NCI-H2081 treated with DMSO at 0.1 percent for 48 hours (cell line): ENCODE results near the gene PRTG.
"Not testable (repeated sequence)": the region's sequence is repeated elsewhere in the genome, so short reads cannot be mapped to it uniquely, and the experiment has no call there.

Source experiments
- DNase-seq: peaks from one replicate; lab custom pipeline; 2025; lab: John Stamatoyannopoulos, UW

Gene PRTG

DNA sequence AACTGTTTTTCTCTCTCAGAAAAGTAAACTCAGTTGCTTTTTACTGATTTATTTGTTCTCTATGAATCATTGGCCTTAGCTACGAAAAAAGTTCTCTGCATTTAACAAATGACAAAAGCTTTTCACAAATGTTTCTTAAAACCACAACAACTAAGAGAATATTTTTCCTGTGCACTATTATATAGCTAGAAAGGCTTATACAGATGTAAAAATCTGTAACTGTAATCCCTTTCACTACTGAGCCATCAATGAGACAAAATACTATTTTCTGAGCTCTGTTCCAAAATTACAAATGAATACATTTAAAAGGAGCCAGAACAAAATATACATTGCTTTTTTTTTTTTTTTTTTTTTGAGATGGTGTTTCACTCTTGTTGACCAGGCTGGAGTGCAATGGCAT lies 109.2 kb downstream of the PRTG start:
- no peak for DNase-seq

DNA sequence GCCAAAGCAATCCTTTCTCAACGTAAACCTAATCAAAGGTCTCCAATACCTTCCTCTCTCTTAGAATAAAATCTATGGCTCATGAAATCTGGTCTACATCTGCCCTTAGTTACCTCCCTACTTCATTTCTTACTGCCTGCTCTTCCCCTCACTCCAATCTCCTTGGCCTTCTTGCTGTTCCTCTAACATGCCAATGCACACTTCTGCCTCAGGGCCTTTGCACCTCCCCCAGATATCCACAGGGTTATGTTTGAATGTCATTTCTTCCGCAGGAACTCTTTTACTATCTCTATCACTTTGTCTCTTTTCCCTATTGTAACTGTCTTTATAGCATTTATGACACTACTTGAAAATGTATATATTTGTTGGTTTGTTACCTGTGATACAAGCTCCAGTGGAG lies 110.5 kb downstream of the PRTG start:
- no peak for DNase-seq

DNA sequence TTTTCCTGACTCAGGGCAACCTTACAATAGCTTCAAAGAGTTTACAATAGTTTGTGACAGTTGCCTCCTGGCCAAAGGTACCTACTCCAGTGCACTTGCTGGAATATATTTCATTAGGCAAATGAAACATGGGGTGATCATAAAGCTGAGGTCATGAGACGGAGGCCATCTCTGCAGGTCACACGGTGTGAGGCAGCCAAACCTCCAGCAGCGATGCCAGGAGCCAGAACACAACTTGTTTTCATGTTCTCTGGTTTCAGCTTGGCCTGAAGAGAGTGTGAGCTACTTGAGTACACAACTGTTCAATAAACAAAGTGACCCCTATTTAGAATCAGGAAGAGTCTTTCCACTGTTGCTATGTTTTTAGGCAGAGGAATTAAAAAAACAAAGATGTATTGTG lies 112.1 kb downstream of the PRTG start:
- DNase-seq = no peak

DNA sequence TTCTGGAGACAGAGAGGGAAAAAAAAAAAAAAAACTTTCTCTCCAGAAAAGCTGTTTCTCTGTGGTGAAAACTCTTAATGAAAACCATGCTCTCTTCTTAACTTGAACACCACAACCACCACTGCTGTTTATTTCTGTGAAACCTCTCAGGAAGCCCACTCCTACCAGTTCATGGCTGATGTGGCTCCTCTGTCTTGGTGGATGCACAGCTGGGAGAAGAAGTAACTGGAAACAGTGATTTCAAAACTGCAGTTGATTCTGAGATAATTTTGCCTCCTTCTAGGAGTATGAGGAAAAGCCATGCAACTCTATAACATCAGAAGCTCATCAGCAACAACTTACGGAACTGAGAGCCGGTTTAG lies 114.6 kb downstream of the PRTG start:
- DNase-seq = no peak

DNA sequence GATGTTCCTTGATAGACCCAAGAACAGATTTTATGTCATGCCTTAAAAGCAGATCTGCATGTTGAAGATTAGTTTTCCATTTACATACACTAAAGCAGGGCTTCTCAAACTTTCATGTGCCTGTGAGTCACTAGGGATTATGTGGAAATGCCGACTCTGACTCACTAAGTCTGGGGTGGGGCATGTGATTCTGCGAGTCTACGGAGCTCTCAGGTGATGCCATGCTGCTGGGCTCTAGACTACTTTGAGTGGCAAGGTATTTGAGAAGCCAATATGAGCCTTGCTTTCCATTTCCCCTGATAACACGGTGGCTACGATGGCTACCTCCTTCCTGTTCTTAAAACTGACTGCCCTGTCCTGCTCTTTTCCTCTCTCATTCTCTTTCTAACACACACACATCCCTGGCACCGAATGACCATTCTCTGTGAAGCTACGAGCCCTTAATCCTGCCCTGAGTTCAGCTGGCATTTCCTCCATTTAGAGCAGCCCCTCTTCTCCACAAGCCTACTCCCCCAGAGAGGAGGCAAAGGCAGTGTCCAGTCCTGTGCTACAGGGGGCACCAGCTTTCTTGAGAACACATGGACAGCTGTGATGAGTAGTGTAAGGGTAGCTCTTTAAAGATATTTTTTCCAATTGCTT lies 115.1 kb downstream of the PRTG start:
- no peak for DNase-seq

DNA sequence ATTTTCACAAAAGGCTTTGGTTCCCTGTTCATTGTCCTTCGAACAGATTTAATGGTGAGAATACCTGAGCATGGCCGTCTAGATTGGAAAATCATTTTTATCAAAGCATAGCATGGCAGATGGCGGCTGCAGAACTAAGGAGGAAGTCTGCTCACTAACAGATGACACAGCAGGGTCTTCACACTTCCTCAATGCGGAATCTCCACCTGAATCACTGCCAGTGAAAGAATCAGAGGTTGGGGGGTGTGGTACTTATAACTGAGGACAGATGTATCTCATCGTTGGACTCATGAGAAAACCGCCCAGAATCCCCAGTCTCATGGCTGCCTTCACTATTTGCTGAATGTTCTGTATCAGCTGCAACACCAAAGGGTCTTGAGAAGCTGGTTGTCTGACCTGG lies 123.2 kb downstream of the PRTG start:
- no peak for DNase-seq

DNA sequence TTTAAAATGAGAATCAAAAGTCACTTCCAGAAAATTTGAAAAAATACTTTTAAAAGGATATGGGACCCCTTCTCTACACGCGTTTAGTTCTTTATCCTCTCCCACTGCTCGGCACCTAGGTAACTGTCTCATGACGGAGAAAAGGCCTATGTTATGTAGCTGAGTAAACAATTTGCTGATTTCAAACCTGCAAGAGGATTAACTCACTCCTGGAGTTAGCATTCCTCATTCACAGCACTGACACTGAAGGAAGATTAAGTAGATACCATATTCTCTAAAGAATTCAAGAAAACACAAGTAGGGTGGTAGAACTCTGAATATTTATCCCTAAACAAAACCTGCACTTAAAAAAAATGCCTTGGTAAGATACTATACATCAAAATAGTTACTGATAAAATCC lies 124.6 kb downstream of the PRTG start:
- no peak for DNase-seq

DNA sequence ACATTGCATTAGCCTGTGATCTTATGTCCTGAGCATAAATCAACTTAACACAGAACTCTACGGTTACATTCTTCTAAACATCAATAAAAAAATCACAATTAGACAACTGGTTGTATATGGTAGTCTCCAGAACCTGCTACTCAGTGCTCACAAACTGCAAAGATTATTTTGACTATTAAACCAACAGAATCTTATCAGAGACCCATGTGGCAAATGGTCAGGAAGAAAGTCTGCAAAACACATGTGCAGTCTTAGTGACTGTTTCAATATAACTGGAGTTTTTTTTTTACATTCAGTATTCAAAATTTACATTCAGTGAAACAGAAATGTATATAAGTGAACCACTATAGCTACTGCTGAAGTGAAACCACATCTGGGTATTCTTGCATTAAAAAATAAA lies 127.5 kb downstream of the PRTG start:
- no peak for DNase-seq

DNA sequence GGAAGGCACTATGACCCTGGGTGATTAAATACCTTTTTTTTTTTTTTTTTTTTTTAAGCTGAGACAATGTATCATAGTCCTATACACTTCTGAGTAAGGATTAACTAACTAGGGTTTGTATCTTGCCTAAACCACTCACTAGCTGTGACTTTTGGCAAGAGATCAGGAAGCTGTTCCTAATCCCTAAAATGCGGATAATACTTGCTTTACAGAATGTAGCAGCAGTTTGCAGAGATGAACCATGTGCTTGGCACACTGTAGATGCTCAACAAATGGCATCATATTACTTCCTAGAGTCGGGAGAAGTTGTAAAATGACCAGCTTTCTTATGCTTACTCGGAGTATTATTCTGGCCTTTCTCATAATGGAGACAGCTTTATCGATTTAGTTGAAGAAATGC lies 129.2 kb downstream of the PRTG start:
- DNase-seq = no peak

DNA sequence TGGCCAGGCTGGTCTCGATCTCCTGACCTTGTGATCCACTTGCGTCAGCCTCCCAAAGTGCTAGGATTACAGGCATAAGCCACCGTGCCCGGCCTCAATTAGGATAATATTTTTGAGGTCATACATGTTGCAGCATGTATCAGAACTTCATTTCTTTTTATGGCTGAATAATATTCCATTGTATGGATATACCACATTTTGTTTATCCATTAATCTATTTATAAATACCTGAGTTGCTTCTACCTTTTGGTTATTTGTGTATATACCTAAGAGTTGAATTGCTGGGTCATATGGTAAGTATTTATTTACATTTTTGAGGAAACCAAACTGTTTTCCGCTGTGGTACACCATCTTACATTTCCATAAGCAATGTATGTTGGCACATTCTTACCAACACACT lies 136.7 kb downstream of the PRTG start:
- no peak for DNase-seq

DNA sequence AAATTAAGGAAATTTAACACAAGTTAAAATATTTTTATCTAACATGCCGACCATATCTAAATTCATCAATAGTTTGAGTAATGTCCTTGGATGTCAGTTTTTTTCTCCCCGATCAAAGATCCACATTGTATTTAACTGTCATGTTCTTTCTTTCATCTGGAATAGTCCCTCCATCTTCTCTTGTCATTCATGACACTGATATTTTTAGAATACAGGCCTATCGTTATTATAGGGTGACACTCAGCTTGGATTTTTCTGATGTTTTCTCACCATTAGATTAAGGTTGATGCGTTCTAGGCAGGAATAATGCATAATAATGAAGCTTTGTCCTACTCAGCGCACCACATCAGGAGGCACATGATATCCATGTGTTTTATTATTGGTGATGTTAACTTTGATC lies 141.6 kb downstream of the PRTG start:
- no peak for DNase-seq

DNA sequence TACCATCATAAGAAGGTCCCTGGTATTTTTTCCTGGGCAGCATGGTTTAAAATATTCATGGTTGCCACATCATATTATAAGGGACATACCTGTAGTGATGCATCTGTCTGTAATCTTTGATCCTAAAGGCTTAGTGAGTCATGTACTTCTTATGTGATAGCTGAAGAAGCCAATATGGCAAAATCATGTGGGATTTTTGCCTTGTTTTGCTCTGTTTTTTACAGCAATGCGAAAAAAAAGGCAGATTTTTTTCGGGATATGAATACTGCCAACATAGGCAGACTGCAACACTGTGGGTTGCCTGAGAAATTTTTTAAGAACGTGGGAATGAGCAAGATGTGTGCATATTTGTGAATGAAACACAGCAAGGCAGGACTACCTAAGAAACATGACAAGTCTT lies 143.5 kb downstream of the PRTG start:
- no peak for DNase-seq

DNA sequence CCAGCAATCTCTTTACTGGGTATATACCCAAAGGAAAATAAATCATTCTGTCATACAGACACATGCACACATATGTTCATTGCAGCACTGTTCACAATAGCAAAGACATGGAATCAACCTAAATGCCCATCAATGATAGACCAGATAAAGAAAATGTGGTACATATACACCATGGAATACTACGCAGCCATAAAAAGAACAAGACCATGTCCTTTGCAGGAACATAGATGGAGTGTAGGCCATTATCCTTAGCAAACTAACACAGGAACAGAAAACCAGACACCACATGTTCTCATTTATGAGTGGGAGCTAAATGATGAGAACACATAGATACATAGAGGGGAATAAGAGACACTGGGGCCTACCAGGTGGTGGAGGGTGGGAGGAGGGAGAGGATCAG lies 149.9 kb downstream of the PRTG start:
- DNase-seq = not testable (repeated sequence)

DNA sequence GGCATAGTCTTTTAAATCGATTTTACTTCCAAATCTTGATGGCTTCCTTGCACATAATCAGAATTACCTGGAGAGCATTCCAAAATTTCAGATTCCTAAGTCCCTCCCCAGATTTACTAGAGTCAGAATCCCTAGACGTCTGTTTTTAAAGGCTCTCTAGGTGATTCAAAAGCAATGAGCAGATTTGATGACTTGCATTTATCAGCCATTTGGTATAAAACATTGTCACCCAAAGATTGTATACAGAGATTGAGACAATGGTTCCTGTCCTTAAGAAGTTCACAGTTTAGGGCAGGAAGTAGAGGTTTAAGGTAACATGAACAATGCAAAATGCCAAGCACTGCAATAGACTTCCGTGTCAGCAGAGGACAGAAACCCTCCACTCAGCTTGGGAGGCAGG lies 152.2 kb downstream of the PRTG start:
- DNase-seq = no peak

DNA sequence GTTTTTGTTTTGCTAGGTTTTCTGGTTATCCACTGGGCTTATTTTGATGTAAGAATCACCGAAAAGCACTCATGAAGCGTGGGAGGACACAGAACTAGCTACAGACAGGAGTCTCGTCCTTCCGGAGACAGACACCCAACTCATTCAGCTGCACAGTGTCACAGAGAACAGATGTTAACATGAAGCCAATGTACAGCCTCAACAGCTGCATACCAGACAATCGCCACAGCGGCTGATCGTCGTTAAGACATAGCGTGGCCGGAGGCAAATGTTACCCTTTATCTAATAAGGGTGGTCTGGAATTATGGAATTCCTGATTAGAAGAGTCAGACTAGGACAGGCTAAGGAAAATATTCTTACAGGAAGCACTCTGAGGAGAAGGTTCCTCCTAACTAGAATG lies 153.7 kb downstream of the PRTG start:
- DNase-seq = no peak

DNA sequence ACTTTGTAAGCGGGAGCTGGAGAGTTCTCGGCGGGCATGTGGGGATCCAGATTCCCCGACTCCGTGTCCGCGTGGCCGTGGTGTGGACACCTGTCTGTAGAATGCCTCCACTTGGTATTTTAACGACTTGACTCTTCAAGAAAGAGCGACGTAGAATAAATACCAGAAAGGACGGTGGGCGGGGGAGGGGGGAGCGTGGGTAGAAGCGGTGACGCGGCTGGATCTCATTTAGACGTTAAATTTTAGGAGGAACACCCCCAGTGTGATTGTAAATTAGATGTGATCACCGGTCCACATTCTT lies 154.2 kb downstream of the PRTG start:
- no peak for DNase-seq

DNA sequence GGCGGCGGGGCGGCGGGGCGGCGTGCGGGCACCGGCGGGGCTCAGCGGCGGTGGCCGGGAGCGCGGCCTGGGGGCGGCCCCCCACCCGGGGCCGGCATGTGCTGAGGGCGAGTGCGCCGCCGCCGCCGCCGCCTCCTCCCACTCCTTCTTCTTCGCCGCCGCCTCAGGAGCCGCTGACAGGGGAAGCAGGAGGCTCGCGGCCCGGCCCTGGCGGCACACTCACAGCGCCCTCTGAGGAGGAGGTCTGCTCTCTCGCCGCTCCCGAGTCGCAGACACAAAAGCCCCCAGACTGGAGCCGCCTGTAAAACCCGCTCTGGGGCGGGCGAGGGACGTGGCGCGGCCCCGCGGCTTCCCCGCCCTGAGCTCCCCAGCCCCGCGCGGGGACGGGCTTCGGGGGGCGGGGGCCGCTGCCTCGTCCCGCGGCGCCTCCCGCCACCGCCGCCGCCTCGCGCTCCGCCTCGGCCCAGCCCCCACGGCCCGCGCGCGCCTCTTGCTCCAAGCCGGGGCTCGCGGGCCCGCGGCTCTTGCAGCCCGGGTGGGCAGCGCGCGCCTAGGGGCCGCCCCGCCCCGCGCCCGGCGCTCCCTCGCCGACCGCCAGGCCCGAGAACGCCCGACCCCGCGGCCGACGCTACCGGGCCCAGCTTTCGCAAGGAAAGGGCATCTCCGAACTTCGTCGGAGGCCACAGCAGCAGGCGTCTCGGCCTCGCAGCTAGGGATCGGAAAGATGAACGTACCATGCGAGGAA lies 154.7 kb downstream of the PRTG start, which contains the start of gene PYGO1:
TSS of gene PYGO1 (minus strand) at position 276 of the 745 bp plus-strand sequence. CDS start 462 bp downstream, outside the sequence.
- no peak for DNase-seq

DNA sequence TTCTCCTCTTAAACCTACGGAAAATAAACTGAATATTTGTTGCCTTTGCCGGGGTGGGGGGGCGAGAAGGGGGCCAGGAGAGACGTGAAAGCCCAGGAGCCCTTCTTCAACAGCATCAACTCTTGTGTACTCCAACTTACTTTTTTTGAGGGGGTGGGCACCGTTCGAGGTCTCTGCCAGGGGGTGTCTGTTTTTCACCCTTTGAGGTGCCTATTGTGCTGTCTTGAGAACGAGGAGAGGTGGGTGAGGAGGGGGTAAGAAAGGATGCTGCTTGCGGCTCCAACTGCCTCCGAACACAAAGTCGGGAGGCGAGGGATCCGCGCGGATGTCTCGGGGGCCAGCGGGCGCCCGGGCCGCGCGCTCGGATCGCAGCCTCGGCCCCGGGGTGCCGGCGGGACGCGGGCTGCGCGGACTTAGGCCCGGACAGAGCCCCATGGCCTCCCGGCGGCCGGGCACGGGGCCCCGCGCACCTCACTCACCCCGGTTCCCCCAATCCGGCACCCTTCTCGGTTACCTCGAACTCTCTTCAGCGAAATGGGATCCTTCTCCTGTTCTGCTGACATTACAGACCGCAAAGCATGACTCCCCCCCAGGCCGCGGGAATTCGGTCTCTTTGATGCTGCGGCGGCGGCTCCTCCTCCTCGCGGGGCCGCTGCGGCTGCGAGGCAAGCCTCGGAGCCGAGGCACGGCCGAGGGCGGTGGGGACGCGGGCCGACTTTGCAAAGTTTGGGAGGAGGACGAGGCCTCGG lies 155.5 kb downstream of the PRTG start:
- DNase-seq = no peak

DNA sequence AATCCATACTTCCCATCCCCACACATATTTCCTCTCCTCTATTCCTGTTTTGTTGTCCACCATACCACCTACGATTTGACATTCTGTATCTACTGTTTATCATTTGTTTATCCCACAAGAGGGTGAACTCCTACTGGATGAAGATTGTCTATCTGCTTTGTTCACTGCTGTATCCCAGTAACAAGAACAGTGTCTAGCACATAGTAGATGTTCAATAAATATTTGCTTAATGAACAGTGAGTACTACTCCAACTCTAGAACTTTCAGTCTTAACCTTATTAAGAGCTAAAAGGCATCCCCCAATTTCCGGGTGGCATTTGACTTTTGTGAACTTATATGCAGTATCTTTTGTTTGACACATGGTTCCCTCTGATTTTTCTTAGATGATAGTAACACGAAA lies 156.1 kb downstream of the PRTG start:
- DNase-seq = no peak

DNA sequence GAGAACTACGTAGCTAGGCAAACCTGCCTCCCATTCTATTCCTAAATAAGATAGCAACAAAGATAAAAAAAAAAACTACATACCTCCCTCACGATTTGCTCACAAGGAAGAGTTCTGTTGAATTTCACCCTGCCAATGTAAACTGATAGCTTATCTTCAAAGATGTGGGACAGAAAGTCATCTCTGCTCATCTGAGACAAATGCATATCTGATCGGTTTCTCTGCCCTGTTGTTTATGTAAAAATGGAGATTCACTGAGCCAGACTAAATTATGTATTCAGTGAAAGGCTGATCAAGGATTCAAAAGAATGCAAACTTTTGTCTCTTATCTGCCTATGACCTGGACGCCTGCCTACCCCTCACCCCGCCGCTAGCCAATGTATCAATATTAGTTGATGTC lies 166.0 kb downstream of the PRTG start:
- DNase-seq = no peak

DNA sequence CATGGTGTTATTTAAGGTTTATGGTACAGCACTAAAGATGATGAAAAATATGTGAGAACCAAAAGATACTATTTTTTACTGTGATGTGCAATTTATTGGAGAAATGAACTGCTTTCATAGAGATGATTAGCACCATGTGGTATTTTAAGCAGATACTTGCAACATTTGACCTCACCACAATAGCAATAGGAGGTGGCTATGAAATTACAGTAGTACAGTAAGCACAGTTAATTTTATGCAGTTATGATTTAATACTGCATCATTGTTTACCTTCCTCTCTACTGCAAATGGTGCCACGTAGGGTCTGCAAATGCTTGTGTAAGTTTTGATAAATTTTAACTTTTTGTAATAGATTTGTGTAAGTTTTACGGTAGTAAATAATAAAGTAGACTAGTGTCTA lies 168.9 kb downstream of the PRTG start:
- DNase-seq = no peak

DNA sequence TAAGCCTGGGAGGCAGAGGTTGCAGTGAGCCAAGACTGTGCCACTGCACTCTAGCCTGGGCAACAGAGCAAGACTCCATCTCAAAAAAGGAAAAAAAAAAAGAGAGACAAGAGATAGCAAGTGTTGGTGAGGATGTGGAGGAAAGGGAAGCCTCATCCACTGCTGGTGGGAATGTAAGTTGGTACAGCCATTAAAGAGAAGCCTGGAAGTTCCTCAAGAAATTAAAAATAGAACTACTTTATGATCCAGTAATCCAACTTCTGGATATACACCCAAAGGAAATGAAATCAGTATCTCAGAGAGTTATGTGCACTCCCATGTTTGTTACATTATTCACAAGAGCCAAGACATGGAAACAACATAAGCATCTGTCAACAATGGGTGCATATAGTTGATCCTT lies 169.7 kb downstream of the PRTG start:
- no peak for DNase-seq

DNA sequence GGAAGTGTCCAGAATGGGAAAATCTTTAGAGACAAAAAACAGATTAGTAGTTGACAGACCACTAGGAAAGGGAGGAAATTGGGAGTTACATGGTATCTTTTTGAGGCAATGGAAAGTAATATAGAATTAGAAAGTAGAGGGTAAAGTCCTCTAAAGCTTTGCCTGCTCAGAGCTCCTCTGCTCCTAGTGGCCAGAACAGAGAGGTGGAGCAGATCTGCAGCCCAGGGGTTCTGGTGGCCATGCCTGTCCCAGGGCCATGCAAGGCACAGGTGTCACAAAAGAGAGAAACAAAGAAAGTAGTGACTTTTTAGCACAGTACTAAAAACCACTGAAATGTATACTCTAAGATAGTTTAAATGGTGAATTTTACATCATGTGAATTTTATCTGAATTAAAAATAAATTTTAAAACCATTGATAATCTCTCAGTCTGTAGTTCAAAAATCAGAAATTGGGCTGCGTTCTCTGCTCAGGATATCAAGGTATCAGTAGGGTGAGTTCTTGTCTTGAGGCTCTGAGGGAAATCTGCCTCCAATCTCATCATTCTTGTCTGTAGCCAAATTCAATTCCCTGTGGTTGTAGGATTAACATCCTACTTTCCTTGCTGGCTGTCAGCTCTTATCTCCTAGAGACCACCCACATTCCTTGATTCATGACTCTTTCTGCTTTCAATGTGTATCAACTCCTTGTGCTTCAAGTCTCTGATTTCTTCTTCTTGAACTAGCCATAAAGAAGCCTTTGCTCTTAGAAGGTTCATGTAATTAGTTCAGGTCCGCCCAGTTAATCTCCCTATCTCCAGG lies 178.4 kb downstream of the PRTG start:
- no peak for DNase-seq
